Measurements from ENCODE around the gene MORN1.

MORN1 gene

DNA sequence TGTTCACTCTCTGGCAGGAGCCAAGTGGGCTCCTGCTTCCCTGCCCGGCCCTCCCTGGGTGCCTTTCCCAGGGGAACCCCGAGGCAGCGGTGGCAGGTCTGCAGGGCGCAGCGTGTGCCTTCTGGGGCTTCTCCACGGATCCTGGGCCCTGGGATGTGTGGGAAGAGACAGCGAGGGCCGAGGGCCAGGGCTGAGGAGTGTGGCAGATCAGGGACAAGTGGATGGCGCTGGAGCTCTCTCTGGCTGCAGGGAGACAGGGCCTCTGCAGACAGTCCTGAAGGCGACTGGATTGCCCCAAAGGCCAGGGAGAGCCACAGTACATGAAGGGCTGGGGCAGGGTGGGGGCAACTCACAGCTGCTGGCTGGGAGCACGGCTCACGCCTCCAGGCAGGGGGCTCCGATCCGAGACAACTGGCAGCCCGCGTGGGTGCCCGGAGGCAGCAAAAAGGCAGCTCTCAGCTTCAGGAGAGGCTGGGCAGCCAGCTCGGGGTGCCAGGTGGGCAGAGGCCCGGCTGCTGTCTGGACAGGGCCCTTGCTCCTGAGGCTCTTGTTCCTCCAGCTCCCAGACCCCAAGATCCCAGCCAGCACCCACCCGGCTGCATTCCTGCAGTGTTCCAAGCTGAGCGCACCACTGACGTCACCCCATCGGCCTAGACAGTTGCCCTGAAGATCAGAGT, 16.0 kb downstream of the MORN1 start:
- no CpG with 5 or more reads among the region's 23 CpGs for WGBS (ENCODE audit: insufficient coverage, insufficient read length)
- H3K9me3 ChIP-seq (ENCODE audit: control insufficient read depth, insufficient read depth, low read length), result no peaks in the 10 kb centered on the region
- DNase-seq (ENCODE audit: low read depth, low spot score), result no peak

DNA sequence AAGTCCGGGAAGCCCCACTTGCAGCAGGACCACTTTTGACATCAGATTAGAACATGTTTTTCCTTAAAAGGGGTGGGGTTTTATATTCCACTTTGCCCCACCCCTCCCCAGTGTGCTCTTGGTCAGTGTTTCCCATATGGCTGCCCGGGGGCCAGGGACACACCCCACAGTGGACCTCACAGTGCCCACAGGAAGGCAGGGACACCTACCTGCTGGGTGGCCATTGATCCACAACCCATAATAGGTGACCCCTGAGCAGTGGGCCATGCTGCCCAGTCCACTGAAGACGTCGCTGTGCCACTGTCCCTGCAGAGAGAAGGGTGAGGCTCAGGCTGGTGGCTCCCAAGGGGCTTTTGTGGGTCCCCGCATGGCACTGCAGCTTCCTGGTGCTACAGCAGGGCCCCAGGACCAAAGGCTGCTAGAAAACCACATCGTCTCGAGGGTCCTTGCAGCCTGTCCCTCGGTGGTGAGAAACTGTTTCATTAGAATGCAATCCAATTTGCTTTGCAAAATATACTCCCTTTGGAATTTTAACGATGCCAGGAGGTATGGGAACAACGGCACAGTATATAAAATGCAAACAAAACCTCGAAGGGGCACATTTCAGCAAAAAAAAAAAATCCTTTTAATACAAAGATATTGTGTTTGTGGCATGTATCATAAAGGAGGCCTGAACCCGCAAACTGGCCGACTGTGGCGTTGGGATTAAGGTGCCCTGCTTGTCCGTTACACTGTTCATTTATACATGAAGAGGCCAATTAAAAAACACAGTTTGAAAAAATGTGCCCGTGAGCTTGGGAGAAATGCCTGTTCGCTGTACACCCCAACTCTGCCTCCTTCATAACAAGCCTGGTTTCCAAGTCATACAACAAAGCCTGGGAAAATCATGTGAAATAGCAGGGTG, 16.9 kb downstream of the MORN1 start:
- WGBS (ENCODE audit: insufficient coverage, insufficient read length), result no CpG with 5 or more reads among the region's 17 CpGs
- H3K4me3 ChIP-seq (ENCODE audit: low read length), result no peak overlapping the region
- H3K27ac ChIP-seq (ENCODE audit: low read length), result no peak overlapping the region
- H3K36me3 ChIP-seq (ENCODE audit: control insufficient read depth, insufficient read depth, low read length), result no peaks in the 10 kb centered on the region
- H3K4me1 ChIP-seq (ENCODE audit: control insufficient read depth, insufficient read depth, low read length), result no peaks in the 10 kb centered on the region
- no peaks in the 10 kb centered on the region for H3K27me3 ChIP-seq (ENCODE audit: control insufficient read depth, insufficient read depth, low read length)
- DNase-seq (ENCODE audit: low read depth, low spot score), result no peak
- no peaks in the 10 kb centered on the region for H3K9me3 ChIP-seq (ENCODE audit: control insufficient read depth, insufficient read depth, low read length)

More for the DNA sequence above, 16.0 kb downstream of the MORN1 start:
- Histone ChIP-seq H3K36me3 (ENCODE audit: control insufficient read depth, insufficient read depth, low read length) (no peaks in the 10 kb centered on the region), H3K27ac (ENCODE audit: low read length) (no peak overlapping the region), H3K4me1 (ENCODE audit: control insufficient read depth, insufficient read depth, low read length) (no peaks in the 10 kb centered on the region), H3K4me3 (ENCODE audit: low read length) (no peak overlapping the region), H3K27me3 (ENCODE audit: control insufficient read depth, insufficient read depth, low read length) (no peaks in the 10 kb centered on the region)

DNA sequence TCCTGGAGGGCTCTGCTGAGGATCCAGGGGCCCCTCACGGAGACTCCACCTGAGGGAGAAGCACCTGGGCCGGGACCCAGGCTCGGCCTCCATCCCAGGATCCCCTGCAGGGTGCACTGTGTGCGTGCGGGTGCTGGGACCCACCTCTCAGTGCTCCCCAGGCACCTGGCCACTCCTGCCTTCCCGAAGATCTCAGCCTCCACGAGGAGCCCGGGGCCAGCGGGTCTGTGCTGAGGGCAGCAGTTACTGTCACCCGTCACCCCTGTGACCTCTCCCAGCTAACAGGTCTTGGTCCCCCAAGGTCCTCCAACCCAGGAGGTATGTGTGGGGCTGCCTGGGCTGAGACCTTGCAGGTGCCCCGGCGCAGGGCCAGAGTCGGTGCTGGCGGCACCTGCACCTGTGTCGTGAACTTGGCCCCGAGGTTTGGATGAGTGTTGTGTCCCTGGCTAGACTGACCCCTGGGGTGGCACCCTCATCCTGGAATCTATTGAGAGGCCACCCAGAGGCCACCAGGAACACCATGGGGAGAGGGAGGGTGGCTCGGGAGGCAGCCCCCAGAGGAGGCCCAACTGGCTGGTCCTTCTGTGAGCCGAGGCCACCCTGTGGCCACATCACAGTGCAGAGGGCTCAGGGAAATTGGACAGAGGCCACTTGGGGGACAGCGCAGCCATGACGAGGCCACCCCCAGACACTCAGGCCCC, 17.7 kb downstream of the MORN1 start:
- no peak for DNase-seq (ENCODE audit: low read depth, low spot score)
- H3K27me3 ChIP-seq (ENCODE audit: control insufficient read depth, insufficient read depth, low read length), result no peaks in the 10 kb centered on the region
- no peaks in the 10 kb centered on the region for H3K4me1 ChIP-seq (ENCODE audit: control insufficient read depth, insufficient read depth, low read length)
- WGBS (ENCODE audit: insufficient coverage, insufficient read length), result no CpG with 5 or more reads among the region's 20 CpGs
- no peak overlapping the region for H3K4me3 ChIP-seq (ENCODE audit: low read length)
- no peak overlapping the region for H3K27ac ChIP-seq (ENCODE audit: low read length)
- H3K9me3 ChIP-seq (ENCODE audit: control insufficient read depth, insufficient read depth, low read length), result no peaks in the 10 kb centered on the region
- no peaks in the 10 kb centered on the region for H3K36me3 ChIP-seq (ENCODE audit: control insufficient read depth, insufficient read depth, low read length)

DNA sequence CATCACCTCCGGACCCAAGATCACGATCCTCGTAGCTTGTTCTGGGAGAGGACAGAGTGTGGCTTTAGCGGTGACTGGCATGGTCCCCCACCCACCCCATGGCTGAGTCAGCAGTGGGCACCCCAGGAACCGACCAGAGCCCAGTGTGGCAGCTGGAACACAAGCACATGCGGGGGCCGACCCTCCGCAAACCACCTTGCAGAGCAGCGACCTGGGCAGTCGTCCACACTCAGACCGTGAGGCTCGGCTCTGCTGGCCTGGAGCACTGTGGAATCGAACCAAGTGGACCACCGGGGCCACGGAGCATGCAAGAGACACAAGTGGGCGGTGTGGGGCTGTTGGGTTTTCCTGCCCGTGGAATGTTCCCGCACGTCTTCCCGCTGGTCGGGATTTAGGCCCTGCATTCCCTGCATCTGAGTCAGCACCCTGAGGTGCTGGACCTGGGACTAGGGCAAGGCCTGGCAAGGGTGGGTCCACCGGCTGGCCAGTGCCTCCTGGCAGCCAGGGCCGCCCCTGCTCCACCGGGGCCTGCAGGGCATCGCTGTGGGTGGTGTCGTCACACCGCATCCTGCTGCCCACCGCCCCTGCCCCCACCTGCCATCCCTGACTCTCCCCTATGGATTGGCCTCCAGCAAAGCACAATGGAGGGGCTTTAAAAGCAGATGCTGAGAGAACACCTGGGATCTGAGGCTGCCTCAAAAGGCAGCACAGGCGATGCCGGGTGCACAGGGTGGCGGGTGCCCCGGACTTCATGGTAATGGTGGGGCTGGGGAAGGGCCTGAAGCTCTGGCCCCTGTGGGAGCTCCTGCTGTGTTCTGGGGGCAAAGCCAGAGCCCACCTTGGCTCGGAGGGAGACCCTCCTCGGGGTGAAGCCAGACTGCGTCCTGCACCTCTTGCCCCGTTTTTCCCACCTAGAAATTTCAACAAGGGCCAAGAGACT, 18.5 kb downstream of the MORN1 start:
- WGBS (ENCODE audit: insufficient coverage, insufficient read length), result no CpG with 5 or more reads among the region's 36 CpGs
- DNase-seq (ENCODE audit: low read depth, low spot score), result no peak
- Histone ChIP-seq H3K36me3 (ENCODE audit: control insufficient read depth, insufficient read depth, low read length) (no peaks in the 10 kb centered on the region), H3K4me1 (ENCODE audit: control insufficient read depth, insufficient read depth, low read length) (no peaks in the 10 kb centered on the region), H3K9me3 (ENCODE audit: control insufficient read depth, insufficient read depth, low read length) (no peaks in the 10 kb centered on the region), H3K27me3 (ENCODE audit: control insufficient read depth, insufficient read depth, low read length) (no peaks in the 10 kb centered on the region), H3K27ac (ENCODE audit: low read length) (no peak overlapping the region), H3K4me3 (ENCODE audit: low read length) (no peak overlapping the region)

DNA sequence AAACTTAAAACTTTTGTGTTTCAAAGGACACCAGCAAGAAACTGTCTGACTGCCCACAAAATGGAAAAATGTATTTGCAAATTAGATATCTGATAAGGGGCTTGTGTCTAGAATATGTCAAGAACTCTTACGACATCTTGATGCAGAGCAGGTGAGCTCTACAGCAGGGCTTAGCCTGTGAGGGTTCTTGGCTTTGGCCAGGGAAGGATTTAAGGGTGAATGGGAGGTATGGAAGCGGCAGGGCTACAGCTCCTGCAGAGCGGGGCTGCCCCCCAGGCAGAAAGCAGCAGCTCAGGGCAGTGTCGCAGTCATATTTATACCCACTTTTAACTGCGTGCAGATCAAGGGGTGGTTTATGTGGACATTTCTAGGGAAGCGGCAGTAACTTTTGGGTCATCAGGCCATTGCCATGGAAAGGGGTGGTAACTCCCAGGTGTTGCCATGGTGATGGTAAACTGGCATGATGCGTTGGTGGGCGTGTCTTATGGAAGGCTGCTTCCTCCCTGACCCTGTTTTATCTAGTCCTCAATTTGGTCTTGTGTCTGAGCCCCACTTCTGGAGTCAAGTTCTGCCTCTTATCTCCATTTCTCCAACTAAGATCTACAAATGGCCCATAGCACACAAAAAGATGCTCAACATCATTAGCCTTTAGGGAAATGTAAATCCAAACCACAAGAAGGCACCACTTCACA, 23.2 kb downstream of the MORN1 start:
- no peak overlapping the region for H3K4me3 ChIP-seq (ENCODE audit: low read length)
- no peaks in the 10 kb centered on the region for H3K4me1 ChIP-seq (ENCODE audit: control insufficient read depth, insufficient read depth, low read length)
- no peaks in the 10 kb centered on the region for H3K27me3 ChIP-seq (ENCODE audit: control insufficient read depth, insufficient read depth, low read length)
- no CpG with 5 or more reads among the region's 8 CpGs for WGBS (ENCODE audit: insufficient coverage, insufficient read length)
- DNase-seq (ENCODE audit: low read depth, low spot score), result no peak
- no peaks in the 10 kb centered on the region for H3K36me3 ChIP-seq (ENCODE audit: control insufficient read depth, insufficient read depth, low read length)
- H3K27ac ChIP-seq (ENCODE audit: low read length), result no peak overlapping the region
- no peaks in the 10 kb centered on the region for H3K9me3 ChIP-seq (ENCODE audit: control insufficient read depth, insufficient read depth, low read length)

DNA sequence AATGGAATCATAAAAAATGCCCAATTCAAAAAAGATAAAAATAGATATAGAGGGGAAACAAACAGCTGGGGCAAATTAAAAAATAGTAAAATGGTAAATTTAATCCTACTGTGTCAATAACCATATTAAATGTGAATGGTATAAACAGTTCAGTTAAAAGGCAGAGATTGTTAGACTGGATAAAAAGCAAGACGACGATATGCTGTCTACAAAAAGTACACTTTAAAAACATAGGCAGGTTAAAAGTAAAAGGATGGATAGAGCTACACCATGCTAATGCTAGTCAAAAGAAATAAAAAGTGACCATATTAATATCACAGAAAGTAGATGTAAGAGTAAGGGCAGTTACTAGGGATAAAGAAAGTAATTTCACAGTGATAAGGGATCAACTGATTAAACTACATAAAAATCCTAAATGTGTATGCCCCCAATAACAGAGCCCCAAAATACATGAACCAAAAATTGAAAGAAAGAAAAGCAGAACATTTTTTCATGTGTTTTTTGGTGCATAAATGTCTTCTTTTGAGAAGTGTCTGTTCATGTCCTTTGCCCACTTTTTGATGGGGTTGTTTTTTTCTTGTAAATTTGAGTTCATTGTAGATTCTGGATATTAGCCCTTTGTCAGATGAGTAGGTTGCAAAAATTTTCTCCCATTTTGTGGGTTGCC, 27.4 kb downstream of the MORN1 start:
- Histone ChIP-seq H3K27me3 (ENCODE audit: control insufficient read depth, insufficient read depth, low read length) (no peaks in the 10 kb centered on the region; the same call in 1 of the 2 replicates), H3K9me3 (ENCODE audit: control insufficient read depth, insufficient read depth, low read length) (no peaks in the 10 kb centered on the region), H3K4me3 (ENCODE audit: low read length) (no peak overlapping the region), H3K36me3 (ENCODE audit: control insufficient read depth, insufficient read depth, low read length) (no peaks in the 10 kb centered on the region), H3K4me1 (ENCODE audit: control insufficient read depth, insufficient read depth, low read length) (no peaks in the 10 kb centered on the region), H3K27ac (ENCODE audit: low read length) (no peak overlapping the region)
- WGBS (ENCODE audit: insufficient coverage, insufficient read length), result no CpG with 5 or more reads among the region's 2 CpGs
- DNase-seq (ENCODE audit: low read depth, low spot score), result no peak

DNA sequence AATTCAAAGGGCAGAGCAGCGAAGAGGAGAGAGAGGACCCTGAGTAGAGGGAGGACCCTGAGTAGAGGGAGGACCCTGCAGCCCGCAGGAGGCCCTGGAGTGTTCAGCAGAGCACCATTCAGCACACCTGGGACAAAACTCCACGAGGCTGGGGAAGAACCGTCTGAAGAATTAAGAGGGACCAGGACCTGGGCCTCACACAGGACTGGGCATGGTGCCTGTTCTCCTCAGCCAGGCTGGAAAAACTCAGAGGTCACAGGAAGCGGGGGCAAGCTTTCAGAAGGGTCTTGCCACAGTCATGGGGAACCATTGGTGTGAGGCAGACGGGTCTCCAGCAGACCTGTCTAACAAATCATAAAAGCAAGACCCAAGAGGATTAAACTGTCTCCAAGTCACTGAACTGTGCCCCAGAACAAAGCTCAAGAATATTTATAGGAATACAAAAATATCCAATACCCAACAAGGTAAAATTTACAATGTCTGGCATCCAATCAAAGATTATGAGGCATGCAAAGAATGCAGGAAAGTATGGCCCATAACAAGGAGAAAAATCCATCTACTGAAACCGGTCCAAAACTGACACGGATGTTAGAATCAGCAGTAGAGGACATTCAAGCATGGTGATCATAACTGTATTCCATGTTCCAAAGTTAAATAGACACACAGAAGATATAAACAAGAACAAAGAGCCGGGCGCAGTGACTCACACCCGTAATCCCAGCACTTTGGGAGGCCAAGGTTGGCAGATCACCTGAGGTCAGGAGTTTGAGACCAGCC, 30.6 kb downstream of the MORN1 start:
- Histone ChIP-seq H3K36me3 (ENCODE audit: control insufficient read depth, insufficient read depth, low read length) (no peaks in the 10 kb centered on the region), H3K4me3 (ENCODE audit: low read length) (no peak overlapping the region), H3K27me3 (ENCODE audit: control insufficient read depth, insufficient read depth, low read length) (no peaks in the 10 kb centered on the region; the same call in 1 of the 2 replicates), H3K4me1 (ENCODE audit: control insufficient read depth, insufficient read depth, low read length) (no peaks in the 10 kb centered on the region), H3K27ac (ENCODE audit: low read length) (no peak overlapping the region), H3K9me3 (ENCODE audit: control insufficient read depth, insufficient read depth, low read length) (no peaks in the 10 kb centered on the region)
- WGBS (ENCODE audit: insufficient coverage, insufficient read length), result no CpG with 5 or more reads among the region's 11 CpGs
- DNase-seq (ENCODE audit: low read depth, low spot score), result no peak

DNA sequence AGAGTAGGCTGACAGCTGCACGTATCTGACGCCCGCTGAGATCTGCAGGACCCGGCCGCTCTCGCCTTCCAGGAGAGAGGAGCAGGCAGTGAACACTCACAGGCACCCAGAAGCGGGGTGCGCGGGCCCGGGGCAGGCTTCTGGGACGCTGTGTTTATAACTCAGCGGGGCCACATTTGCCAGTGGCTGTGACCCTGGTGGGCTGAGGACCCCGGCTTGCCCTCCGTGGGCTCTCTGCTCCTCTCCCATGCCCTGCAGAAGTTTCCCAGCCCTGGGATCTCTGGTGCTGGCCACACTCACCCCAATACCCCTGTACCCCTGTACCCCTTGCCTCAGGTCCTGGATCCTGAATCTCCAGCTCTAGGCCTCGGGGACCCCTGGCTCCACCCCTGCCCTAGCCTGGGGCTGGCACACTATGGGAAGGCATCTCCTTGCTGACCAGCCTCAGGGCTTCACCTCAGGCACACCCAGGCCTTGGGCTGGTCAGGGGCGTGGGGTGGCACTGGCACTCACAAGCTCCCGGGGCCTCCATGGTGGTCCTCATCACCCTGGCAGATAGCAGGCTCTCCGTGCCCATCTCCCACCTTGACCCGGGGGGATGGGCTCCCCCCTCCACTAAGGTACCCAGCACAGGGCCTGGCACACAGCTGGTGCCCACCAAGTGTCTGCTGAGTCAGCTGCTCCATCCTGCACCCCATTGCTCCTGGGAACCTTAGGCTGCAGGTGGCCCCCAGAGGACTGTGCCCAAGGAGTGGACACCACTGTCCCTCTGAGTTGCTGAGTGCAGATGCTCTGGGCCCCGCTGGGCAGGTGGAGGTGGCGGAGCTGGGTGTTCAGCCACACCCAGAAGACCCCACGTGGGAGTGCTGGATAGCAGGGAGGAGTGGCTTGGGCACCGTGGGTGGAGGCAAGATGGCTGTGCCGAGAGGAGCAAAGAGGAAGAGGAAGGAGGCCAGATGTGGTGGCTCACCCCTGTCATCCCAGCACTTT, 32.4 kb downstream of the MORN1 start:
- Histone ChIP-seq H3K4me1 (ENCODE audit: control insufficient read depth, insufficient read depth, low read length) (no peaks in the 10 kb centered on the region), H3K4me3 (ENCODE audit: low read length) (no peak overlapping the region), H3K36me3 (ENCODE audit: control insufficient read depth, insufficient read depth, low read length) (no peaks in the 10 kb centered on the region), H3K9me3 (ENCODE audit: control insufficient read depth, insufficient read depth, low read length) (no peaks in the 10 kb centered on the region), H3K27ac (ENCODE audit: low read length) (no peak overlapping the region), H3K27me3 (ENCODE audit: control insufficient read depth, insufficient read depth, low read length) (no peaks in the 10 kb centered on the region; the same call in 1 of the 2 replicates)
- no CpG with 5 or more reads among the region's 24 CpGs for WGBS (ENCODE audit: insufficient coverage, insufficient read length)
- no peak for DNase-seq (ENCODE audit: low read depth, low spot score)

Data from iPS DF 6.9 (cell line).